HepG2 (cell line): ENCODE measurements around the gene CYRIA. TPM values are rescaled to one million over a fixed set of nuclear protein-coding genes. Genes with fewer than 3 reads are reported as not detected.

Source experiments
- ATAC-seq: fragments of 200-7000 bp; cut with Tn5 transposase; 3 replicates; pipeline ENCODE4 v1.9.1; 2020; ENCODE audit warnings: mild to moderate bottlenecking, moderate library complexity
- BruUV-seq: library from RNA; stranded (reverse); fragments of 400-500 nt; replicated peaks from 2 replicates; lab custom pipeline; 2021; lab: Mats Ljungman, UMichigan
- CTCF ChIA-PET: fragments of 300-600 bp; formaldehyde crosslinking; extraction: SDS; loops from one replicate; lab custom pipeline; 2021; ENCODE audit warnings: low total read pairs, inconsistent platforms, low intra/inter-chr PET ratio; lab: Yijun Ruan, JAX
- POLR2A ChIA-PET: fragments of 350-600 bp; sonication (Branson Sonifier 250); formaldehyde crosslinking; loops from one replicate; lab custom pipeline; 2020; ENCODE audit warnings: antibody characterized with exemption, inconsistent platforms; lab: Yijun Ruan, JAX
- DNase-seq: peaks from one replicate; pipeline ENCODE4 v3.0.0-alpha.2; 2015; ENCODE audit warnings: low spot score
- FAIRE-seq: peaks from 3 replicates; lab custom pipeline; 2011; peaks lifted over from hg19 to GRCh38; lab: Jason Lieb, UNC
- H2AFZ ChIP-seq: one replicate; pipeline ENCODE4 v1.6.1; 2011; ENCODE audit warnings: low read length, inconsistent platforms
- H3K27ac ChIP-seq: fragments of 300-600 bp; 3 replicates; pipeline ENCODE4 v1.8.0; 2011; ENCODE audit warnings: mixed run types, mild to moderate bottlenecking, mixed read lengths, low read length, inconsistent platforms; ENCODE audit not compliant: insufficient read depth; ENCODE audit errors: extremely low read length
- H3K27me3 ChIP-seq, 2 experiments: fragments of 200-600 bp in 1 of 2; 2 replicates in 1 of 2; 3 replicates in 1 of 2; pipeline versions ENCODE4 v1.6.0 to v1.8.0; 2011; ENCODE audit warnings: low read length in 2 of 2, mild to moderate bottlenecking in 2 of 2, moderate library complexity in 2 of 2, inconsistent platforms in 1 of 2; ENCODE audit not compliant: insufficient read depth in 2 of 2, control insufficient read depth in 1 of 2
- H3K36me3 ChIP-seq, 2 experiments: fragments of 200-600 bp in 1 of 2; replicated peaks in 1 of 2; 2 replicates in 1 of 2; 3 replicates in 1 of 2; pipeline versions ENCODE4 v1.5.1 to v1.8.0; 2011; ENCODE audit warnings: low read length in 2 of 2, inconsistent platforms in 1 of 2; ENCODE audit not compliant: insufficient read depth in 2 of 2, control insufficient read depth in 1 of 2
- H3K4me1 ChIP-seq: 2 replicates; pipeline ENCODE4 v1.5.1; 2012; ENCODE audit warnings: low read length, inconsistent platforms; ENCODE audit not compliant: insufficient read depth
- H3K4me2 ChIP-seq: 2 replicates; pipeline ENCODE4 v1.6.0; 2011; ENCODE audit warnings: low read depth, low read length, inconsistent platforms
- H3K4me3 ChIP-seq, 3 experiments: fragments of 200-600 bp in 1 of 3; sonication (generic), shearing (Covaris generic) in 1 of 3; replicated peaks in 1 of 3; 2 replicates each; pipeline ENCODE4 v1.5.1; 2011 to 2016; ENCODE audit warnings: low read length in 3 of 3, inconsistent platforms in 2 of 3, low read depth in 2 of 3, mild to moderate bottlenecking in 2 of 3, control low read depth in 1 of 3, mixed read lengths in 1 of 3; ENCODE audit not compliant: insufficient read depth in 1 of 3
- H3K79me2 ChIP-seq: one replicate; pipeline ENCODE4 v1.6.1; 2011; ENCODE audit warnings: low read length, inconsistent platforms; ENCODE audit not compliant: insufficient read depth
- H3K9ac ChIP-seq: 2 replicates; pipeline ENCODE4 v1.6.0; 2011; ENCODE audit warnings: mild to moderate bottlenecking, low read depth, low read length, inconsistent platforms; ENCODE audit not compliant: insufficient read depth
- H3K9me3 ChIP-seq: 2 replicates; pipeline ENCODE4 v1.5.1; 2012; ENCODE audit warnings: mild to moderate bottlenecking, low read length
- H4K20me1 ChIP-seq: 2 replicates; pipeline ENCODE4 v1.6.0; 2011; ENCODE audit warnings: inconsistent platforms, mild to moderate bottlenecking, low read length, moderate library complexity; ENCODE audit not compliant: insufficient read depth
- EZH2 ChIP-seq: conservative IDR thresholded peaks from 2 replicates; pipeline ENCODE4 v1.6.1; 2012; ENCODE audit warnings: mild to moderate bottlenecking, low read depth, low read length, moderate library complexity
- GZF1 ChIP-seq: sonication (generic); formaldehyde crosslinking; IDR thresholded peaks from 2 replicates; pipeline ENCODE4 v1.5.1; 2020; ENCODE audit warnings: mild to moderate bottlenecking, missing genetic modification reagents
- KLF13 ChIP-seq: sonication (generic); formaldehyde crosslinking; IDR thresholded peaks from 2 replicates; pipeline ENCODE4 v1.4.0; 2020; ENCODE audit warnings: mild to moderate bottlenecking, missing genetic modification reagents
- MAFK ChIP-seq, 2 experiments: IDR thresholded peaks in 1 of 2; conservative IDR thresholded peaks in 1 of 2; 2 replicates each; pipeline ENCODE4 v1.6.1; 2011; ENCODE audit warnings: improper control_type of control experiment in 2 of 2, low read length in 2 of 2
- SRF ChIP-seq: IDR thresholded peaks from 2 replicates; pipeline ENCODE4 v1.6.1; 2011; ENCODE audit warnings: mild to moderate bottlenecking, low read depth, low read length, moderate library complexity
- ZBTB34 ChIP-seq: sonication (generic); formaldehyde crosslinking; IDR thresholded peaks from 2 replicates; pipeline ENCODE4 v1.8.0; 2022; ENCODE audit warnings: mild to moderate bottlenecking, missing genetic modification reagents
- ZNF660 ChIP-seq: sonication (generic); formaldehyde crosslinking; IDR thresholded peaks from 2 replicates; pipeline ENCODE4 v1.5.1; 2020; ENCODE audit warnings: mild to moderate bottlenecking, low read depth, missing genetic modification reagents, borderline replicate concordance
- WGBS: methylation state at CpG from one replicate; pipeline ENCODE4 v1.1.6; 2017; ENCODE audit warnings: low lambda C conversion rate; 5-methylcytosine and 5-hydroxymethylcytosine counted together
- in situ Hi-C: cut with HindIII; loops from 2 replicates; pipeline ENCODE4 v1.10.0; 2017; ENCODE audit warnings: low pct_unique_long_range_greater_than_20kb; ENCODE audit not compliant: extremely low pct_ligation_motif_present
- intact Hi-C: fragments of 100-400 bp; cut with micrococcal nuclease; formaldehyde crosslinking; loops from one replicate; pipeline ENCODE4 v1.10.0; 2022; ENCODE audit not compliant: unreplicated experiment
- polyA plus RNA-seq, 8 experiments: library from polyadenylated mRNA; depleted of rRNA in 3 of 8; stranded (reverse) in 7 of 8; unstranded in 1 of 8; fragments of >200 nt; fragmentation: Illumina TruSeq in 4 of 8; extraction: Trizol in 4 of 8; gene quantifications; 2 replicates each; pipeline versions ENCODE4 v1.2.1 to v1.2.3, GENCODE V29; 2011 to 2016; ENCODE audit warnings: low read depth in 4 of 8, missing spikeins in 1 of 8, mixed read lengths in 1 of 8; ENCODE audit not compliant: insufficient read depth in 1 of 8
- total RNA-seq, 5 experiments: library from RNA; depleted of rRNA; stranded (reverse); fragments of >200 nt; fragmentation: Illumina TruSeq; extraction: Trizol; gene quantifications; 2 replicates each; pipeline ENCODE4 v1.2.3, GENCODE V29; 2016; ENCODE audit warnings: low read depth in 1 of 5
- TF ChIP-seq, protein P1 (sequence below): IDR thresholded peaks from 2 replicates; pipeline ENCODE4 v1.6.1; 2018; ENCODE audit warnings: missing genetic modification reagents, mild to moderate bottlenecking, missing compliant biosample characterization

The CYRIA gene
- total and polyA plus RNA-seq, 2 of the 13 experiments (the other 11 are each of a cell fraction or from before 2014, with no cell fraction given), result 0.09 TPM; not detected in 1

- BruUV-seq, result no TSS peak
- H3K36me3 ChIP-seq, result no peaks in the 10 kb centered on the region
- TF ChIP-seq MAFK (conservative IDR thresholded peaks at IDR 0.05 in 1 of 2, IDR thresholded peaks at IDR 0.05 in 1 of 2; ENCODE audit: low read length in 2 of 2), result no peak
- TF ChIP-seq ZNF660 (CRISPR knock-in tag), result no peak
- no peak for TF ChIP-seq KLF13 (CRISPR knock-in tag)
- no peak for TF ChIP-seq SRF
- TF ChIP-seq, protein P1, sequence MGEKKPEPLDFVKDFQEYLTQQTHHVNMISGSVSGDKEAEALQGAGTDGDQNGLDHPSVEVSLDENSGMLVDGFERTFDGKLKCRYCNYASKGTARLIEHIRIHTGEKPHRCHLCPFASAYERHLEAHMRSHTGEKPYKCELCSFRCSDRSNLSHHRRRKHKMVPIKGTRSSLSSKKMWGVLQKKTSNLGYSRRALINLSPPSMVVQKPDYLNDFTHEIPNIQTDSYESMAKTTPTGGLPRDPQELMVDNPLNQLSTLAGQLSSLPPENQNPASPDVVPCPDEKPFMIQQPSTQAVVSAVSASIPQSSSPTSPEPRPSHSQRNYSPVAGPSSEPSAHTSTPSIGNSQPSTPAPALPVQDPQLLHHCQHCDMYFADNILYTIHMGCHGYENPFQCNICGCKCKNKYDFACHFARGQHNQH (CRISPR knock-in tag), result no peak
- TF ChIP-seq GZF1 (CRISPR knock-in tag), result no peak
- TF ChIP-seq, all 625 proteins: peak for 0
- Histone ChIP-seq H3K9me3 (no peaks in the 10 kb centered on the region), H3K4me3 (no peak overlapping the region), H3K79me2 (no peaks in the 10 kb centered on the region), H3K9ac (no peak overlapping the region), H3K4me2 (no peak overlapping the region), H2AFZ (no peak overlapping the region), H3K27ac (no peak overlapping the region), H3K27me3 (peaks cover 6 to 22% of the 10 kb centered on the region in 2 experiments; a peak in 3 of 5 replicates), H3K4me1 (peaks cover 5% of the 10 kb centered on the region; the same call in 1 of the 2 replicates), H4K20me1 (peaks cover 4% of the 10 kb centered on the region; the same call in 1 of the 2 replicates)
- FAIRE-seq (no peak), DNase-seq (no peak), ATAC-seq (no peak)
- WGBS, result 21% methylated on average over 3 of the region's 3 CpGs
- in situ Hi-C loops, result no loop called here
- CTCF ChIA-PET, result no interaction called here
- intact Hi-C loops, result no loop called here
- POLR2A ChIA-PET, result no interaction called here
Measured at GRCh38 chr2:16669388-16669787, 3.8 kb upstream of the CYRIA start.

- POLR2A ChIA-PET, result no interaction called here
- Histone ChIP-seq H3K27ac (no peak overlapping the region), H3K4me1 (peaks cover 5% of the 10 kb centered on the region; the same call in 1 of the 2 replicates), H3K27me3 (peaks cover 6 to 42% of the 10 kb centered on the region in 2 experiments; a peak in 3 of 5 replicates), H2AFZ (no peak overlapping the region), H3K79me2 (no peaks in the 10 kb centered on the region), H3K4me2 (no peak overlapping the region), H3K36me3 (no peaks in the 10 kb centered on the region), H4K20me1 (peaks cover 4% of the 10 kb centered on the region; the same call in 1 of the 2 replicates), H3K4me3 (no peak overlapping the region), H3K9me3 (no peaks in the 10 kb centered on the region), H3K9ac (no peak overlapping the region)
- ATAC-seq, result peak; percentile 21; the same call in 2 of the 3 replicates
- in situ Hi-C loops (no loop called here), intact Hi-C loops (no loop called here)
- FAIRE-seq, result no peak
- no TSS peak for BruUV-seq
- WGBS, result 25% methylated on average over 8 of the region's 8 CpGs
- TF ChIP-seq ZBTB34 (CRISPR knock-in tag), result no peak
- peak; percentile 27; the same call in 1 of the 2 replicates for TF ChIP-seq EZH2
- DNase-seq, result no peak
- CTCF ChIA-PET, result no interaction called here
Measured at GRCh38 chr2:16666449-16666801, 791 bp upstream of the CYRIA start.
